GM19025 (cell line): ENCODE results near the gene GALNT10.
A peak's percentile ranks its signal among the peaks of the same experiment; 100 is the strongest.

Source experiments
- ATAC-seq: cut with Tn5 transposase; IDR thresholded peaks from one replicate; pipeline ENCODE4 v1.9.1; 2021; ENCODE audit warnings: mild to moderate bottlenecking, low read depth, moderate library complexity; ENCODE audit not compliant: unreplicated experiment

GALNT10 gene

DNA sequence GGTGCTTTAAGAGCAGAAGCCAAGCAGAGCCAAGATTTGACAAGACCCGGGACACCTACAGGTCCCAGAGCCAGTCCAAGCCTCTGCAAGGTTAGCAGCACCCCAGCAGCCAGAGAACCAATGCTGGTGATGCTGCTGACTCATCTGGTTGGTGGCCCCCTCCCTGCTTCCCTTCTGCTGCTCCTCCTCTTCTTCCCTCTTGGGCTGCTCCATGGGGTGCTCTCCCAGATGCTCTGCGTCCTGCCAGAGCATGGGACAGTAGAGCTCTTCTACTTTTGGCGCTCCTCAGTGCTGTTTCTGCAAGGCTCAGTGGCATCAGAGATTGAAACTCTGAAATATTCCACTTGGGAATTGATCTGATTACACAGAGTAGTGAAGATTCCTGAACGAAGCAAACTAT lies 179.1 kb downstream of the GALNT10 start:
- no peak for ATAC-seq

DNA sequence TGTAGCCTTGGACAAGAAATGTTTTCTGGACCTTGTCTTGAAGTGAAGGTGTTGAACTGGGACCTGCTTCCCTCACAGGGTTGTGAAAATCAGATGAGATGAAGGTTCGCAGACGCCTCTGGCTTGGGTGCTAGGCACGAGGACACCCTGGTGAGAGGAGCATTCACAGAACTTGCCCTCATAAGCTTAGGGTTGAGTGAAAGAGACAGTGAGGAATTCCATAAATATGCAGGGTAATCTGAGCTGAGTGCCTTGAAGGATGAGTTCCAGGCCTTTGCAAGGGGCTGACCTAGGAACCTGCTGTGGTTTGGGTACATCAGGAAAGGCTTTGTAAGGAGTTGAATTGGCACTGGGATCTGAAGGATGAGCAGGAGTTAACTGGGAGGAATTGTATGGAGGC lies 179.6 kb downstream of the GALNT10 start:
- no peak for ATAC-seq

DNA sequence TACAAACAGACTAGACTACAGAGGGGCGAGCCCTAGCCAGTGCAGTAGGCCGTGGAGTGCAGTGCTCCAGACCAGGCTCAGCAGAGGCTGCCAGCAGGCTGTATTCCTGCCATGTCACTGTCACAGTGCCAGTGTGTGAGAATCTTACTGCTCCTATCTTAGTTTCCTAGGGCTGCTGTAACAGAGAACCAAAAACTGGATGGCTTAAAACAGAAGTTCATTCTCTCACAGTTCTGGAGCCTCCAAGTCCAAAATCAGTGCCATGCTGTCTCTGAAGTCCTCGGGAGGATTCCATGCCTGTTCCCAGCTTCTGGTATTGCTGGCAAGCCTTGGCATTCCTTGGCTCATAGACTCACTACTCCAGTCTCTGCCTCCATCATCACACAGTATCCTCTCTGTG lies 180.3 kb downstream of the GALNT10 start:
- ATAC-seq: no peak

DNA sequence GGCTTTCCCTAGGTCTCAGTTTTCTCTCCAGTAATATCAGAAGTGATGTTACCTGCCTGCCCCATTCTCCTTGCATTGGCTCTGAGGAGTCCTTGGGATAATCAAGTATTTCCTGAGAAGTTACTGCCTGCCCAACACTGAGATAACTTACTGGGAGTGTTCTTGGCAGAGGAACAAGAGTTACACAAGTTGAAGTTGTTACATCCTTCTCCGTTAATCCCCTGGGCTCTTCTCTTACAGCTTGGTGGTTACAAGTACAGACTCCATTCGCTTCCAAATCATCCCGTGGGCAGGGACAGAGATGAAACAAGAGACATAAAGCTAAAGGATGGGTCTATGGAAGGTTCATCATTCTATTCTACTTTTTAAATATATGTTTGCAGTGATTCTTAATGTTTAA lies 181.2 kb downstream of the GALNT10 start:
- ATAC-seq: no peak

DNA sequence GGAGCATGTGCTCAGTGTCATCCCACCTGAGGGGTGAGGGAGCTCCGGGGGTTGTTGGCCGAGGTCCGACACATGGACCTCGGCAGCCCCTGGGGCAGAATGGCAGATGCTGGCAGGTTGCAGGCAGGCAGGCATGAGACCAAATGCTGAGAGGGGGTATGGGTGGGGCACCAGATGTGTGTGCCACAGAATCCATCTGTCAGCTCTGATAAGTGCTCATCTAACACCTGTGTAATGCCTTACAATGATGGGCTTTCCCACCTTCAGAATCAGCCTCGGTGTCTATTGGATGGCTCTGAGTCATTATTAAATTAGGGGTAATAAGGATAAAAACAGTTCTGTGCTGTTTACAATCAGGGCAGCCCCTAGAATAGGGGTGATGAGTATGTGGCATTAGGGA lies 182.1 kb downstream of the GALNT10 start:
- no peak for ATAC-seq

DNA sequence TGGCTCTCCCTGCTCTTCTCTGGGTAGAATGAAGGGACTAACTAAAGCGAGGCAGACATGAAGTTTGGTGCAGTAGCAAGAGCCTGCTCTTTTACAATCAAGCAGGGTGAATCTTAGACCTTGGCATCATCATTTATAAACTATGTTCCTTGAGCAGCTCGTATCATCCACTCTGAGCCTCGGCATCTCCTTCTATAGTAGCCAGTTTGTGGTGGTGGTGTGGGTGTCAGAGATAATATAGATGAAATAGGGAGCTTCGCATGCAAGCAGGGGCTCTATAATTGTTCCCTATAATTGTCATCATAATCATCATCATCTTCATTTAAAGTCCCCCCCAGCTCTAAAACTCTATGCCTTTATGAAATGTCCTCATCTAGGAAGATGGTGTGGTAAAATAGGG lies 182.8 kb downstream of the GALNT10 start:
- ATAC-seq: no peak

DNA sequence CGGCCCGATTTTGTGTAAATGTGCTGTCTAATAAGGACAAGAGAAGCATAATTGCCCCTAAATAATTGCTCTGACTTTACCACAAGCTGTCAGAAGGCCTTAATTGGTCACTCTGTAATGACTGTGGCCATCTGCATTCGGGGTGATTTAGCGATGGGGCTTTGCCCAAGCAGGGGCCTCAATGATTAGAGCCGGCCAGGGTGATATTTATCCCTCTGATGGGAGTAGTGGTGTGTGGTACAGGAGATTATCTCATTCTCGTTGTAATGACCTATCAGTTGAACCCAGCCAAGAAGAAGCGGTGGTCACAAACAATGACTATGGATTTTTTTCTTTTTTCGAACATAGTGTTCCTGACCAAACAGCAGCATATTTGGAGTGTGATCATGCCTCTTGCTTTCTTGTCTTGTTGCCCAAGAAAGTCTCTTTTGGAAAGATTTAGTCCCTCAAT lies 183.2 kb downstream of the GALNT10 start:
- ATAC-seq: no peak

DNA sequence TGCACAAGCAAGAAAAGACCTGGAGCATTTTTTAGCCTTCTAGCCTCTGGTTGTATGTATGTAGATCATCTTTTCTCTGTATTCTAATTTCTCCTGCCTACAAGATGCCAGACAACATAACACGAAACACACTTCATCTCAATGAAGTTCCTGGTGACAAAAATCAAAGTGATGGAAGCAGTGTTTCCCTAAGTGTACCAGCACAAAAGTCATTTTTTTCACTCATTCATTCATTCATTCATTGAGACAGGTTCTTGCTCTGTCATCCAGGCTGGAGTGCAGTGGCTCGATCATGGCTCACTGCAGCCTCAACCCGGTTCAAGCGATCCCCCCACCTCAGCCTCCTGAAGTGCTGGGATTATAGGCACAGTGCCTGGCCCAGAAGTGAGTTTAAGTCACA lies 183.7 kb downstream of the GALNT10 start:
- no peak for ATAC-seq

DNA sequence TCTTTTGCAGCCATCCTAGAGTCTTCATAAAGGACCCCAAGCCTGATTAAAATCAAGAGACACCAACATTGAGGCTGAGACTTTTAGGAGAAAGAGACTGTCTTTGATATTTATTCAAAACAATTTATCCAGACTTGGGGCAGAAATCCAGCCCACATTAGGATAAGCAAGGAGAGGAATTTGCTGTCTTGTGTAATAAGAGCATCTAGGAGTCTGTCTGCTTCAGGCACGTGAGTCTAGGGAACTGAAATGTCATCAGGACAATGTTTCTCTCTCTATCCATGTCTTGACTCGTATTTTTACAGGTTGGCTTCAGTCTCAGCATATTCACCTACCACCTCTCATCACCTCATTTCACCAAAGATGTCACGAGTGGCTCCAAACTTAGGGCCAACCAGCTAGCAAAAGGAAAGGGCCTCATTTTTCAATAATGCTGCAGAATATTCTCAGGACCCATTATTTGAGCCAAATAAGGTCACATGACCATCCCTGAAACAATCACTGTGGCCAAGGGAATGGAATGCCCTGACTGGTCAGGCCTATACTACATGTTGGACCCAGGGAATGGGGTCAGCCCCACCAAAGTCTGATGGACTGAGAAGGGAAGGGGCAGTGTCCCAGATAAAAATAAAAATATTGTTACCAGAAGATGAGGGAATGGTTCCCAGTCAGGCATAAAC lies 184.9 kb downstream of the GALNT10 start:
- ATAC-seq: no peak

DNA sequence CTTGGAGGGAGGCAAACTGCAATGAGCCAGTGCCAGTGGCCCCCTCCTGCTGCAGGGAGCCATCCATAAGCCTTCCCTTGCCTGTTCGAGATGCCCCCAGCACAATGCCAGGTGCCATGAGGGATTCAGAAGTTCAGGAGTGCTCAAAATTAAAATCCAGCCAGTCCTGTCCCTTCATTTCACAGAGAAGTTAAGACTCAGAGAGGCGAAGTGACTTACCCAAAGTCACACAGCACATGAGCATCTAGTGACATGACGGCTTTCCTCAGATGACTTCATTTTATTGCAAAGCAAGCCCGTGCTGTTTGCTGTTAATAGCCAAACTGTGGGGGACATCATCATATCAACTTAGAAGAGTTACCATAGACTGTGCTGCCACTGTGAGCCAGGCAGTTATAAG lies 185.9 kb downstream of the GALNT10 start:
- ATAC-seq: no peak

DNA sequence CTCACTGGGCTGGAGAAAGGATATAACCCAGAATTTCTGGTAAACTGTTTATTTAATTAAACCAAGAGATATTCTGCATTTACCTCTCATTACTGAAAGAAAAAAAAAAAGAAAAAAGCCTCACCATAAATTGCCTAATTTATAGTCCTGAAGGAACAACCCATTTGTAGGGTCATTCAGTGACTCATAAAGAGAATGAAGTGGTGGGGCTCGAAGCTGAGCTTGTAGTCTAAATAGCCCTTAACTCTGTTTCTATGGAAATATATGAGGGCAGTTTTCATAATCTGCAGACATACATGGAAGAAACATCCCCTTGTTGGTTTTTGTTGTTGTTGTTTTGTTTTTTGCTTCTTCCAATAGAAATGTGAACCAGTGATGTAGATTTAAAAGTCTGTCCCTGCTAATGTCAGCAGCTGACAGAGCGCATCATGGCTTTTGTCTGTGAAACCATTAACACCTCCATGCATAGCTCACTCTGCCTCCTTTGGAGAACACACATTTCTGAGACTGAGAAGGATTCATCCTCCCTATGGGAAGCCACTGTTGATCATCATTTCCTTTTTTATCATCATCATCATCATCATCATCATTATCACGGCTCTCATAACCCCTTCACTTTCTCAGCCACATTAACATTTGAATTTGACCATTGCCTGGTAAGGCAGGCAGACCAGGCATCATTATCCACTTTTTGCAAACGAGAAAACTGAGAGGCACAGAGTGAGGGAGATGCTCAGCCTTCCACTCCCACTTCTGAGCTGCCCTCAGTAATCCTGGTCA lies 187.4 kb downstream of the GALNT10 start:
- no peak for ATAC-seq

DNA sequence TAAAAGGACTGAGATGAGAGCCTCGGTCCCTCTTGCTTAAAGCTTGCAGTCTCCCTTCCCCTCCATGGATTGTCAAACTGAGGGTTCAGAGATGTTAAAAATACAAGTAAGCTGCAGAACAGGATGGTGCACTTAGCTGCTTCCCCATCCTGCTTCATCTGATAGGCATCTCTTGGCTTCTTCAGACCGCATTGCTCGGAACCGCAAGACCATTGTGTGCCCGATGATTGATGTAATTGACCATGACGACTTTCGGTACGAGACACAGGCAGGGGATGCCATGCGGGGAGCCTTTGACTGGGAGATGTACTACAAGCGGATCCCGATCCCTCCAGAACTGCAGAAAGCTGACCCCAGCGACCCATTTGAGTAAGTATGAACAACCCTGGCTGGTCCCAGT lies 189.7 kb downstream of the GALNT10 start:
- no peak for ATAC-seq

DNA sequence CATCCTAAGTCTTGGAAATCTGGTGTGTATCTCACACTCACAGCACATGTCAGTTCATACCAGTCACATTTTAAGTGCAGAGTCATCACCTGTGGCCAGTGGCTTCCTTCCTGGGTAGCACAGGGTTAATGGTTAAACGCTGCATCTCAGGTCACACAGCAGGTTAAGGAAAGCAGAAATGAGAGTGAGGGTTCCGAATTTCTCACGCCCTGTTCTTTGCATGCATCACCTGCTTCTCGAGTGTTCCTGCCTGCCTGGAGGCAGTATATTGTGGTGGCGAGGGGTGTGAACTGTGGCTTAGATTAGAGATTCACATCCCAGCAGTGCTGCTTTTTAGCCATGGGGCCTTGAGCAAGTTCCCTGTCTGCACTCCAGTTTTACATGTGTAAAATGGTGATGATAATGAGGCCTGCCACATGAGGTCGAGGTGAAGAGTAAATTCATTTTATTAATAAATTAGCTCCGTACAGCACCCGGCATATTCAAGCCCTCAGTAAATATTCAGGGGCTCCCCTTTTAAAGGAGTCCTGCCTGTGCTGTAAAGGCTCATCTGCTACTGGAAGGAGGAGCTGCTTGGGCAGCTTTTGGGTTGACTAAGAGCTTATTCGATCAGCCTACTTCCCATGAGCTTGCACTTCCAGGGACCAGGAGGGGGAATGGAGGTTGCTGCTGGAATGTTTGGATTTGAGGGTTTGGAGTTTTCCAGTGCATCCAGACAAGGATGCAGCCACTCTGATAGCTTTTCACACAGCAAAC lies 194.1 kb downstream of the GALNT10 start:
- ATAC-seq: peak; percentile 98

DNA sequence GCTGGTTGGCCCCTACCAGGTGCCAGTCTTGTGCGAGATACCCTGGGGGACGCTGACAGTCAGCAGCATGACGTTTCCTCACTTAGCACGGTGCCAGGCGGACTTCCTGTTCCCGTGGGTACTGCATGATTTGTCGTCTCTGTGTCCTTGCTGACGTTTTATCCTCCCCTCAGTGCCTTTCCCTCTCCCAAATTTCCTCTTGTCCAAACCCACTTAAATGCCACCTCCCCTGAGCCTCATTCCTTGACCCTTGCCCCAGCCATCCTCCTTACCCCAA lies 194.6 kb downstream of the GALNT10 start:
- no peak for ATAC-seq

DNA sequence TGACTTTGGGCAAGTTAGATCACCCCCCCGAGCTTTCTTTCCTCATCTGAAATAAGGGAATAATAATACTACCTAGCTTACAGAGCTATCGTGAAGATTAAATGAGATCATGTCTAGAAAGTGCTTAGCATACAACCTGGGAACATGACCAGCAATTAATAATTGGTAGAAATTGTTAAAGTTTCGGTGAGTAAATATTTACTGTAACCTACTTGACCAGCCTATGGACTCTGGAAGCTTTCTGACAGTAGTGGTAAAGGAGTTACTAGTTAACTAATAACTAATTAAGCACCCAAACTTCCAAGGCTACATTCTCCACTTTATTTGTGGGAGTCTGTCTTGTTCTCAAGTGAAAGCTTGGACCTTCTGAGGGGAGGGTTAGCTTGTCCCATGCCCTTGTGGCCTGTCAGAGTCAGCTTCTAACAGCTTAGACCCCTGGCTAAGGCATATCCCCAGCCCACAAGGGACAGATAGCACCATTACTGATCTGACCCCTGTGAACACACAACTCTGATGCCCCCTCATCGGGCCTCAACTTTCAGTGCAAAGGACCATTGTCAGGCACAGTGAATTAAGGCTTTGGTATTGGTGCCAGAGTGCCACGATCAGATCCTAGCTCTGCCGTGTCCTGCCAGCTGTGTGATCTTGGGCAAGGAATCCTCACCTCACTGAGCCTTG lies 196.6 kb downstream of the GALNT10 start:
- ATAC-seq: no peak

DNA sequence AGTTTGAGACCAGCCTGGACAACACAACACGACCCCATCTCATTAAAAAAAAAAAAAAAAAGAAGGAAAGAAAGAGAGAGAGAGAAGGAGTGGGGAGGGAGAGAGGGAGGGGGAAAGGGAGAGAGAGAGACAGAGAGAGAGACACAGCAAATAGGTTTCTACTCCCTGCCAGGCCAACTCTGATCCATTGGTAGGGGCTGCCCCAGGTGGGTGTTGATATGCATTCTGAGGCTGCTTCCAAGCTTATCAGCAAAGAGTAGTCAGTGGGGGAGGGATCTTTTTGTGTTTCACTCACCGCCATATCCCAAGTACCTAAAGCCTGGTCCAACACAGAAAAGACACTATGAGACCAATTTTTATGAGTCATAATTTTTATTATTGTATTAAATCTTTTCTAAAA lies 198.3 kb downstream of the GALNT10 start:
- no peak for ATAC-seq

DNA sequence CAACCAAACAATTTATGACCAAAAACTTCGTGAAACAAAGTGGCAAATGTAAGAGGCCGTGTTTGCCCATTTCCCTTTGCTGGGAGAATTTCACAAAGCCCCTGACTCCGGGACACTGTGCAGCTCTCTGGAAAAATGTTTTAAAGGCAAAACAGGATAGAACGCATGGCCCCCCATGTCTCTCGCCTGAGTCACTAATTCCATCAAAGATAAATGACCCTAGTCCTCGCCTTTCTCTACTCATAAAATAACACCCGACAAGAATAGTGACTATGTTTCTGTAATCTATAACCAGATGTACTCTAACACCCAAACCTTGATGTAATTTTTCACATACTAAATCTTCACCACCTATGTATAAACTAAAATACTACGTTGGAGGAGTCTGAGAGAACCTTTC lies 199.6 kb downstream of the GALNT10 start:
- ATAC-seq: no peak

DNA sequence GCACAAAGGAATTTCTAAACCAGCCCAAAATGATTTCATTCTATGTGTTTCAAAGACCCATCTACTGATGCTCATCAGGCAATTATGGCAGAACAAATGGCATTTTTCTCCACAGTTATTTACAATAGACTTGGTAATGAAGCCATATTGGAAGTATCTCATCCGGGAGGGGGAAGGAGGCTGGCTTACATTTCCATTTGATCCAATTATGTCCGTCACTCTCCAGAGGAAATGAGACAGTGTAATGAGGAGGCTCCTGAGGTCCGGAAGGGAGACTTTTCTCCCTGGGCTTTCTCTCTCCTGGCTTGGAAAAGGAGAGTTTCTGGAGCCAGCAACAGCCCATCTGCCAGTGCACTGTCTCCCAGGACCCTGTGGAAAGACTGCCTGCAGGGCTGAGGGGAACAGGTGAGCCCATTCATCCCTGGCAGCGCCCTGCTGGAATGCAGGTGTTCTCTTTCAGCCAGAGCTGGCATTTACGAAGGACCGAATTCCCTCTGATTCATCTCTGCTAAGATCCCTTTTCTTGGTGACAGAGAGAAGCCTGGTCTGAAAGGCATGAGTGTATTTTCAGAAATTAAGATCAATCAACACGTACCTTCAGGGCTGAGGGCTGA lies 200.3 kb downstream of the GALNT10 start:
- no peak for ATAC-seq

DNA sequence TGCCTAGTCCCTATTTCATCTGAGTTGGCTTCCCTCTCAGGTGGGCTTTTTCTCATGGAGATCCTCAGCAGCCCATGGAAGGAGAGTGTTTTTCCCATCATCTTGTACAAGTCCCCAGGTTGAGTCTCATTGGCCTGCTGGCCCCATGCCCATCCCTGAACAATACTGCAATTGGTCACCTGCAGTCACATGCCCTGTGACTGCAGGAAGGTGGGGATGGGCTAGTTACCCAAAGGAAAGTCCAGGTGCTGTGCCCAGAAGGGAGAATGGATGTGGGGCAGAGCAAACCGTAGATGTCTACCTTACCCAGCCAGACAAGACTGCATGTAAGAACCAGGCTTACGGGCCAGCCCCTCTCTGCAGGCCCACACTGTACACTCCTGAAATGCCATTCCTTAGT lies 201.3 kb downstream of the GALNT10 start:
- ATAC-seq: no peak

DNA sequence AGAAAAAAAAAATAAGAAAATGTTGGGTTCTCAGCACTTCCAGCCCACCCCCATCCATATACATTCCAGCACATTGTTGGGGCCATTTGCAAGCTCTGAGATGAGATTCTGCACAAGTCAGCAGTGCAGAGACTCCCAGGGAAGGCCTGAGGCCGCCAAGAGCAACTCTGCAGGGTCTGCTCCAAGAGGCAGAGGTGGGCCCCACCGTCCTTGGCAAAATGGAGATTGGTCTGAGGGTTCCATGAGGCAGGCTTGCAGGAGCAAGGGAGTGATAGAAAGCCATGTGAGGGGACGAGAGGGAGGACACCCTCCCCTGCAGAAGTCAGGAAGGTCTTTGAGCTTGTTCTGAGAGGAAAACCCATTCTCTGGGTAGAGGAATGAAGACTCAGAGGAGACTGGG lies 203.3 kb downstream of the GALNT10 start:
- ATAC-seq: no peak

DNA sequence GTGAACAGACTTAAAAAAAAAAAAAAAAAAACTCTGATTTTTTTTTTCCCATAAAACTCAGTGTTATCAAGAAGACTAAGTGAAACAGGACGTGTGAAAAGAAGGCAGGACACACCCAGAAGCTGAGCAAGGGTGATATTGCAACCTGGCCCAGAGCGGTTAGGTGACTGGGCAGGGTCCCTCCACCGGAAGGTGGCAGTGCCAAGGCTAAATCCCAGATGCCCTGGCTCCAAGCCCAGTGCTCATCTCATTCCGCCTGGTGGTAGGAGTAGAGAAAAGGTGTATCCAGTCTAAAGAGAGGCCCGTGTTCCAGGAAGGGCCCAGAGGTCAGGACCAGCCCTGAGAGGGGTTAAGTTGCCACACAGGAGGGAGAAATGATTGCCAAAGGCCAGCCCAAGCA lies 203.8 kb downstream of the GALNT10 start:
- no peak for ATAC-seq
